Measurements from ENCODE around the gene H2AZ2.

Gene H2AZ2

GRCh38 chr7:44889086-44889781, 41.3 kb upstream of the H2AZ2 start:
- no peak for TF ChIP-seq CTCF (IDR thresholded peaks at IDR 0.05; ENCODE audit: low read depth, low read length)
- in situ Hi-C loops (cut with HindIII; ENCODE audit: low sequenced_read_pairs): no loop called here
- H3K4me3 ChIP-seq (ENCODE audit: low read depth, low read length): no peak overlapping the region
- no peak for DNase-seq (ENCODE audit: low read depth, low spot score)

DNA sequence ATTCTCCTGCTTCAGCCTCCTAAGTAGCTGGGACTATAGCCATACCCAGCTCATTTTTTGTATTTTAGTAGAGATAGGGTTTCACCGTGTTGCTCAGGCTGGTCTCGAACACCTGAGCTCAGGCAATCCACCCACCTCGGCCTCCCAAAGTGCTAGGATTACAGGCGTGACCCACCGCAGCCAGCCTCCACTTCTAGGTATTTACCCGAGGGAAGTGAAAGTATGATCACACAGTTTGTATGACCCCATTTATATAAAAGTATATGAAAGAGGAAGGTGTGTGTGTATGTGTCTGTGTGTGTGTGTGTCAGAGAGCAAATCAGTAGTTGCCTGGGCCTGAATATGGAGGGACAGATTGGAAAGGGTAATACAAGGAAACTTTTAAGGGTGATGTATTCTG, 39.4 kb upstream of the H2AZ2 start:
- DNase-seq (ENCODE audit: low read depth, low spot score): no peak
- H3K4me3 ChIP-seq (ENCODE audit: low read depth, low read length): no peak overlapping the region
- in situ Hi-C loops (cut with HindIII; ENCODE audit: low sequenced_read_pairs): no loop called here
- TF ChIP-seq CTCF (IDR thresholded peaks at IDR 0.05; ENCODE audit: low read depth, low read length): no peak

DNA sequence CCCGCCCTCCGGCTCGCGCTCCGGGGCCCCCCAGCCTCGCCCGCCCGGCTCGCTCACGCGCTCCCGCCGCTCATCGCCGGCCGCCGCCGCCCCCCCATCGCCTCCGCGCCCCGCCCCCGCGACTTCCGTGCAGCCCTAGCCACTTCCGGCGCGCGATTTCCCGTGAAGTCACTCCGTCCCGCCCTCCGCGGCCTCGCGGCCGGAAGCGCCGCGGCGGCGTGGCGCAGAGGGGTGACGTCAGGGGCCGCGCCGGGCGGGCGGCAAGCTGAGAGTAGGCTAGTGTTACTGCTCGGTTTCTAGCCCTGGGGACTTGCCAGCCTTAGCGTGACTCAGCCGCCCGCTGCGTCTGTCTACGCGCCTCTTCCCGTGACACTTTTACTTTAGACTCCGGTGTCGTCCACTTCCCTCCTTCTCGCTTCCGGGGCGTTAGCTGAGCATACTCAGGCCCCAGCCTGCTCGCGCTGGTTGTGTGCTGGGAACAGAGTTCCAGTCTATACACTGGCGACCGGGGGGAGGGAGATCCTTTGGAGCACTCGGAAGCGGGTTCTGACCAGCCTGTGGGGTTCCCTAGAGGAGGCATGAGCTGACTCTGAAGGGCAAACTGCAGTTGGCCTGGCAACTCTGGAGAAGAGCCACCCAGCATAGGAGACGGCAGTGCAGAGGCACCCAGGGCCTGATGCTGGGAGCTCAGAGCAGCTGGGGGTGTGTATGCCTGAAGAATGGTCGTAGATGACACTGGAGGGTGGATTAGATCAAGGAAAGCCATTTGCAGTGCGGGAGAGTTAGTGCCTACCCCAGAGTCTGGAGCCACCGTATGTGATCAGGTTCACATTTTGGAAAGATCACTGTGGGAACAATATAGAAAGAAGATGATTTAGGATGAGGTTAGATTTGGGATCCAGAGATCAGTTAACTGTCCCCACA, 37.8 kb upstream of the H2AZ2 start, which contains the start of gene PURB:
Gene PURB (minus strand): TSS at position 137 of the 924 bp plus-strand sequence. CDS start 182 bp downstream, outside the sequence.
- DNase-seq (ENCODE audit: low read depth, low spot score): peak; percentile 98
- peak within 1 kb of the TSS; percentile 80 for H3K4me3 ChIP-seq (ENCODE audit: low read depth, low read length)
- in situ Hi-C loops (cut with HindIII; ENCODE audit: low sequenced_read_pairs): no loop called here
- TF ChIP-seq CTCF (IDR thresholded peaks at IDR 0.05; ENCODE audit: low read depth, low read length): no peak

DNA sequence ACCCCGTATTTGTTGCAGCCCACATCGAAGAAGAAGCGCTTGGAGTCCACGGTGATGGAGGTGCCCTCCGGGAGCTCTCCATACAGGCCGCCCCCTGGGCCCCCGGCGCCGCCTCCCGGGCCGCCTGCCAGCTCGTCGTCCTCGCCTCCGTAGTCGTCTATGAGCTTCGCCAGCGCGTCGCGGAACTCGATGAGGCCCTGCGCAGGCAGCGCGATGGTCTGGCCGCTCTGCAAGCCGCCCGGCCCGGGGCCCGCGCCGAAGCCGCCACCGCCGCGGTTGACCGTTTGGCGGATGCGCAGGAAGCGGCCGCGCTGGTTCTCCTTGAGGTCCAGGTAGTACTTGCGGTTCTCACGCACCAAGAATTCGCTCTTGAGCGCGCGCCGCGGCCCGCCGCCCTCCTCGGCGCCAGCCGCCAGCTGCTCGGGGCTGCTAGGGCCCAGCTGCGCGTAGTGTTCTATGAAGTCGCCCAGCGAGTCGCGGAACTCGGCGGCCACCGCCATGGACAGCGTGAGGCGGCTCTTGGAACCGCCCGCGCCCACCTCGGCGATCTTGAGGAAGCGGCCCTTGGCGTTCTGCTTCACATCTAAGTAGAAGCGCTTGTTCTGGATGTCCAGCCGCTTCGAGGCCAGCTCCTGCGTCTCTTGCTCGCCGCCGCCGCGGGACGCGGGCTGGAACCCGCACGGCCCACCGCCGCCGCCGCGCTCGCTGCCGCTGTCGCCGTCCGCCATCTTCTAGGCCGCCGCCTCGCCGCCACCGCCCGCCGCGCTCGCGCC, 36.9 kb upstream of the H2AZ2 start:
- in situ Hi-C loops (cut with HindIII; ENCODE audit: low sequenced_read_pairs): no loop called here
- TF ChIP-seq CTCF (IDR thresholded peaks at IDR 0.05; ENCODE audit: low read depth, low read length): no peak
- peak overlapping the region; percentile 80 for H3K4me3 ChIP-seq (ENCODE audit: low read depth, low read length)
- DNase-seq (ENCODE audit: low read depth, low spot score): peak; percentile 67

- in situ Hi-C loops (cut with HindIII; ENCODE audit: low sequenced_read_pairs): no loop called here
- DNase-seq (ENCODE audit: low read depth, low spot score): no peak
- TF ChIP-seq CTCF (IDR thresholded peaks at IDR 0.05; ENCODE audit: low read depth, low read length): no peak
- H3K4me3 ChIP-seq (ENCODE audit: low read depth, low read length): peak overlapping the region; percentile 80
Observed at GRCh38 chr7:44883961-44884620, 36.2 kb upstream of the H2AZ2 start.

- H3K4me3 ChIP-seq (ENCODE audit: low read depth, low read length): peak overlapping the region; percentile 80
- no peak for TF ChIP-seq CTCF (IDR thresholded peaks at IDR 0.05; ENCODE audit: low read depth, low read length)
- in situ Hi-C loops (cut with HindIII; ENCODE audit: low sequenced_read_pairs): no loop called here
- DNase-seq (ENCODE audit: low read depth, low spot score): no peak
Observed at GRCh38 chr7:44882899-44883298, 35.0 kb upstream of the H2AZ2 start.
